PC-3 (cell line): ENCODE measurements around the gene FHL3. TPM values are rescaled to one million over a fixed set of nuclear protein-coding genes. Genes with fewer than 3 reads are reported as not detected.

Experiments used
- ATAC-seq: fragments of 200-7000 bp; cut with Tn5 transposase; 2 replicates; pipeline ENCODE4 v1.9.1; 2020; ENCODE audit warnings: mild to moderate bottlenecking, moderate library complexity
- BruUV-seq: library from RNA; stranded (reverse); fragments of 400-500 nt; replicated peaks from 2 replicates; lab custom pipeline; 2021; lab: Mats Ljungman, UMichigan
- CTCF ChIA-PET: fragments of 300-600 bp; sonication (Branson Sonifier 250); formaldehyde crosslinking; loops from one replicate; lab custom pipeline; 2022; ENCODE audit warnings: antibody characterized with exemption; lab: Charles Lee
- POLR2A ChIA-PET: fragments of 300-600 bp; sonication (Branson Sonifier 250); formaldehyde crosslinking; loops from one replicate; lab custom pipeline; 2022; ENCODE audit warnings: antibody characterized with exemption; ENCODE audit not compliant: unreplicated experiment; lab: Charles Lee
- DNase-seq: peaks from one replicate; pipeline ENCODE4 v3.0.0-alpha.2; 2015
- H2AFZ ChIP-seq: fragments of 300-600 bp; sonication (generic); 2 replicates; pipeline ENCODE4 v1.6.0; 2016; ENCODE audit warnings: antibody characterized with exemption, low read length
- H3F3A ChIP-seq: fragments of 300-600 bp; sonication (generic); one replicate; pipeline ENCODE4 v1.6.0; 2017; ENCODE audit warnings: antibody characterized with exemption, low read length, control low read depth, mild to moderate bottlenecking; ENCODE audit not compliant: unreplicated experiment
- H3K27ac ChIP-seq: fragments of 300-600 bp; sonication (generic); 2 replicates; pipeline ENCODE4 v1.5.1; 2016; ENCODE audit warnings: mild to moderate bottlenecking, low read length
- H3K27me3 ChIP-seq: fragments of 300-600 bp; sonication (generic); 2 replicates; pipeline ENCODE4 v1.6.1; 2016; ENCODE audit warnings: low read length, mixed read lengths
- H3K36me3 ChIP-seq: fragments of 300-600 bp; sonication (generic); 2 replicates; pipeline ENCODE4 v1.6.1; 2016; ENCODE audit warnings: low read depth, mixed run types, low read length, mixed read lengths
- H3K4me1 ChIP-seq: fragments of 300-600 bp; sonication (generic); 2 replicates; pipeline ENCODE4 v1.5.1; 2016; ENCODE audit warnings: low read length; ENCODE audit not compliant: insufficient read depth
- H3K4me2 ChIP-seq: fragments of 300-600 bp; sonication (generic); 2 replicates; pipeline ENCODE4 v1.6.0; 2016; ENCODE audit warnings: low read length
- H3K4me3 ChIP-seq: fragments of 300-600 bp; sonication (generic); 2 replicates; pipeline ENCODE4 v1.5.1; 2016; ENCODE audit warnings: mild to moderate bottlenecking, low read length, mixed read lengths
- H3K79me2 ChIP-seq: fragments of 300-600 bp; sonication (generic); 2 replicates; pipeline ENCODE4 v1.6.1; 2017; ENCODE audit warnings: low read length, mixed read lengths
- H3K9ac ChIP-seq: fragments of 300-600 bp; sonication (generic); 2 replicates; pipeline ENCODE4 v1.6.0; 2016; ENCODE audit warnings: mild to moderate bottlenecking, low read length
- H3K9me2 ChIP-seq: fragments of 300-600 bp; sonication (generic); replicated peaks from 2 replicates; pipeline ENCODE4 v1.6.1; 2016; ENCODE audit warnings: mixed run types, low read length, mixed read lengths
- H3K9me3 ChIP-seq: fragments of 300-600 bp; sonication (generic); 2 replicates; pipeline ENCODE4 v1.6.1; 2016; ENCODE audit warnings: low read length, mixed read lengths
- H4K20me1 ChIP-seq: fragments of 300-600 bp; sonication (generic); 2 replicates; pipeline ENCODE4 v1.6.1; 2016; ENCODE audit warnings: low read length, mixed read lengths
- EZH2 ChIP-seq: fragments of 300-600 bp; sonication (generic); IDR thresholded peaks from one replicate; pipeline ENCODE4 v1.6.1; 2017; ENCODE audit warnings: antibody characterized with exemption, mild to moderate bottlenecking, low read length; ENCODE audit not compliant: unreplicated experiment
- EZH2phosphoT487 ChIP-seq: fragments of 300-600 bp; sonication (generic); IDR thresholded peaks from 2 replicates; pipeline ENCODE4 v1.6.1; 2018; ENCODE audit warnings: mild to moderate bottlenecking, antibody characterized with exemption, low read length, borderline replicate concordance
- intact Hi-C: fragments of 100-400 bp; cut with micrococcal nuclease; formaldehyde crosslinking; loops from 2 replicates; pipeline ENCODE4 v1.9.0; 2023
- total RNA-seq: library from RNA; depleted of rRNA; stranded (reverse); fragments of >200 nt; gene quantifications from 2 replicates; pipeline ENCODE4 v1.2.3, GENCODE V29; 2014
- TF ChIP-seq, protein P1 (sequence below): fragments of 300-600 bp; sonication (generic); conservative IDR thresholded peaks from 2 replicates; pipeline ENCODE4 v1.5.1; 2017; ENCODE audit warnings: antibody characterized with exemption, low read depth, mild to moderate bottlenecking, low read length

Gene FHL3
- total RNA-seq, 1 experiment from 2014 or later, result 6.3 TPM

DNA sequence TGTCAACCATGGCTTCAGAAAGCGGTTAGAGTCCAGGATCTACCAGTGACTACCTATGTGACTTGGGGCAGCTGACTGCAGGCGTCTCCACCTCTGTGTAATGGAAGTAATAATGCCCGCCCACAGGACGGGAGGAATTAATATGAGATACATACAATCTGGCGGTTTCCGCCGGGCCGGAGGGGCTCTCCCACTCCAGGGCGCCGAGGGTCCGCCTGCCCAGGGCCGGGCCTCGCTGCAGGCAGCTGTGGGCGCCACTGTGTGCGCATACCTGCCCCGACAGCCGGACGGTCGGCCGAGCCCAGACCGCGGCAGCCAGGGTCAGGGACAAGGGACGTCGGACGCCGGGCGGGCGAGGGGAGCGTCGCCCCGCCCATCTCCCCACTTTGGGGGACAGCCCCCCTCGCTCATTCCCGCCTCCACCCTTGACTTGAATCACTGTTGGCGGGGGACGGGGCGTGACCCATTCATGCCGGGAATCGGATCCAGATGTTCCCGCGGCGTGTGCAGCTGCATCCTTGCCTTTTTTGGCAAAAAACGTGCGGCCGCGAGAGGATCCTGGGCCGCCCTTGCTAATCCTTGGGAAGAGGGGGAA lies 9.5 kb downstream of the FHL3 start:
- BruUV-seq, result no TSS peak
- ChIA-PET CTCF (no interaction called here), POLR2A (no interaction called here)
- Histone ChIP-seq H2AFZ (no peak overlapping the region), H3K9me2 (no peaks in the 10 kb centered on the region), H3K36me3 (no peaks in the 10 kb centered on the region; the same call in 1 of the 2 replicates), H3F3A (no peaks in the 10 kb centered on the region), H3K27ac (no peak overlapping the region), H3K9me3 (no peaks in the 10 kb centered on the region), H4K20me1 (no peaks in the 10 kb centered on the region), H3K27me3 (no peaks in the 10 kb centered on the region), H3K4me3 (no peak overlapping the region), H3K4me1 (peaks cover 21% of the 10 kb centered on the region), H3K9ac (no peak overlapping the region), H3K4me2 (peak overlapping the region; percentile 26; the same call in 1 of the 2 replicates), H3K79me2 (no peaks in the 10 kb centered on the region)
- ATAC-seq (no peak; the same call in 1 of the 2 replicates), DNase-seq (no peak)
- intact Hi-C loops, result no loop called here
- no peak for TF ChIP-seq EZH2phosphoT487
- no peak for TF ChIP-seq EZH2
- TF ChIP-seq, protein P1, sequence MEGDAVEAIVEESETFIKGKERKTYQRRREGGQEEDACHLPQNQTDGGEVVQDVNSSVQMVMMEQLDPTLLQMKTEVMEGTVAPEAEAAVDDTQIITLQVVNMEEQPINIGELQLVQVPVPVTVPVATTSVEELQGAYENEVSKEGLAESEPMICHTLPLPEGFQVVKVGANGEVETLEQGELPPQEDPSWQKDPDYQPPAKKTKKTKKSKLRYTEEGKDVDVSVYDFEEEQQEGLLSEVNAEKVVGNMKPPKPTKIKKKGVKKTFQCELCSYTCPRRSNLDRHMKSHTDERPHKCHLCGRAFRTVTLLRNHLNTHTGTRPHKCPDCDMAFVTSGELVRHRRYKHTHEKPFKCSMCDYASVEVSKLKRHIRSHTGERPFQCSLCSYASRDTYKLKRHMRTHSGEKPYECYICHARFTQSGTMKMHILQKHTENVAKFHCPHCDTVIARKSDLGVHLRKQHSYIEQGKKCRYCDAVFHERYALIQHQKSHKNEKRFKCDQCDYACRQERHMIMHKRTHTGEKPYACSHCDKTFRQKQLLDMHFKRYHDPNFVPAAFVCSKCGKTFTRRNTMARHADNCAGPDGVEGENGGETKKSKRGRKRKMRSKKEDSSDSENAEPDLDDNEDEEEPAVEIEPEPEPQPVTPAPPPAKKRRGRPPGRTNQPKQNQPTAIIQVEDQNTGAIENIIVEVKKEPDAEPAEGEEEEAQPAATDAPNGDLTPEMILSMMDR, result no peak

DNA sequence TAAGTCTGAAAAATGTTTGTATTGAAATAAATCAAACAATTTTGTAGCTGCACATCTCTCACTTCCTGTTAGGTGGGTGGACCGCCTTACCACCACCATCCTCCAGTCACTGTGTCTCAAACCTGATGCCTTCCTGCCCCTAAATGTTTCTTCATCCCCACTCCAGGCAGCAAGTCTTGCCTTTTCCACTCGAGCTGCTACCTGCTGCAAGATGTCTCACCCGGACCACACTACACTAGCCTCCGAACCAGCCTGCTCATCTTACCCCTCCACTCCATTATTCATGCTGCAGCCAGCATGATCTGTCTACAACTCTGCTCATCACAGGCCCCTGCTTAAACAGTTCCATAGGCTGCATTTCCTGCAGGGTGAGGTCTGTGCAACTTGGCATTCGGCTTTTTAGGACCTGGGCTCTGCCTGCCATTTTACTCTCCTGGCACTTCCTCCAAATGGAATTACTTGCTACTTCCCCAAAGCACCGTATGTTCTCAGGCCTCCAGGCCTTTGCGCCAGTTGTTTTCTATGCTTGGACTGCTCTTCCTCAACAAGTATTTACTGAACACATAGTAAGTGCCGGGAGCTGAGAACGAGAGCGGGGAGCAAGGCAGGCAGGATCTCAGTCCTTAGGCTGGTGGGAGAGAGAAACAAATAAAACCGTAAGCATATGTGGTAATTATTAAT lies 10.3 kb downstream of the FHL3 start:
- DNase-seq (no peak), ATAC-seq (no peak)
- intact Hi-C loops, result no loop called here
- Histone ChIP-seq H3F3A (no peaks in the 10 kb centered on the region), H3K4me1 (peaks cover 13% of the 10 kb centered on the region), H3K36me3 (no peaks in the 10 kb centered on the region; the same call in 1 of the 2 replicates), H3K9me3 (no peaks in the 10 kb centered on the region), H3K9ac (no peak overlapping the region), H4K20me1 (no peaks in the 10 kb centered on the region), H3K9me2 (no peaks in the 10 kb centered on the region), H2AFZ (no peak overlapping the region), H3K79me2 (no peaks in the 10 kb centered on the region), H3K27ac (no peak overlapping the region), H3K4me3 (no peak overlapping the region), H3K4me2 (no peak overlapping the region), H3K27me3 (no peaks in the 10 kb centered on the region)
- BruUV-seq, result TSS peak; percentile 16
- CTCF ChIA-PET, result no interaction called here
- POLR2A ChIA-PET, result no interaction called here
- TF ChIP-seq EZH2 (no peak), EZH2phosphoT487 (no peak)
- TF ChIP-seq, protein P1, result no peak
